GM19324 (cell line): Measurements from ENCODE around the gene HECA.
"Not testable (repeated sequence)": the region's sequence is repeated elsewhere in the genome, so short reads cannot be mapped to it uniquely, and the experiment has no call there.

Experiments
- ATAC-seq: cut with Tn5 transposase; IDR thresholded peaks from one replicate; pipeline ENCODE4 v1.9.1; 2021; ENCODE audit warnings: mild to moderate bottlenecking, moderate library complexity; ENCODE audit not compliant: unreplicated experiment, low FRiP score

Gene HECA

GRCh38 chr6:139157086-139157485, 22.2 kb downstream of the HECA start:
- ATAC-seq: not testable (repeated sequence)

GRCh38 chr6:139159016-139159415, 24.1 kb downstream of the HECA start:
- ATAC-seq: no peak

GRCh38 chr6:139161169-139161568, 26.3 kb downstream of the HECA start:
- ATAC-seq: peak; percentile 17

GRCh38 chr6:139161817-139162284, 27.0 kb downstream of the HECA start:
- ATAC-seq: peak; percentile 96

GRCh38 chr6:139164001-139164400, 29.1 kb downstream of the HECA start:
- ATAC-seq: no peak

GRCh38 chr6:139165324-139165723, 30.4 kb downstream of the HECA start:
- no peak for ATAC-seq

- no peak for ATAC-seq
Observed at GRCh38 chr6:139166238-139166955, 31.5 kb downstream of the HECA start.

- no peak for ATAC-seq
Observed at GRCh38 chr6:139166956-139167313, 32.1 kb downstream of the HECA start.

- no peak for ATAC-seq
Observed at GRCh38 chr6:139172151-139172550, 37.3 kb downstream of the HECA start.

GRCh38 chr6:139172567-139172966, 37.7 kb downstream of the HECA start:
- ATAC-seq: no peak

GRCh38 chr6:139173172-139173571, 38.3 kb downstream of the HECA start:
- ATAC-seq: no peak

- ATAC-seq: no peak
Observed at GRCh38 chr6:139173822-139174221, 38.9 kb downstream of the HECA start.

- ATAC-seq: no peak
Observed at GRCh38 chr6:139174961-139175360, 40.1 kb downstream of the HECA start.

- ATAC-seq: no peak
Observed at GRCh38 chr6:139175389-139175948, 40.6 kb downstream of the HECA start.

- no peak for ATAC-seq
Observed at GRCh38 chr6:139181236-139181635, 46.4 kb downstream of the HECA start.

- no peak for ATAC-seq
Observed at GRCh38 chr6:139184047-139184446, 49.2 kb downstream of the HECA start.

- no peak for ATAC-seq
Observed at GRCh38 chr6:139184459-139184858, 49.6 kb downstream of the HECA start.

GRCh38 chr6:139186242-139186641, 51.4 kb downstream of the HECA start:
- ATAC-seq: no peak

GRCh38 chr6:139186692-139187091, 51.8 kb downstream of the HECA start:
- no peak for ATAC-seq

GRCh38 chr6:139187489-139187888, 52.6 kb downstream of the HECA start:
- no peak for ATAC-seq

GRCh38 chr6:139189665-139190064, 54.8 kb downstream of the HECA start:
- ATAC-seq: no peak

- no peak for ATAC-seq
Observed at GRCh38 chr6:139194740-139195139, 59.9 kb downstream of the HECA start.
